ENCODE results near the gene HIVEP3.

HIVEP3 gene

DNA sequence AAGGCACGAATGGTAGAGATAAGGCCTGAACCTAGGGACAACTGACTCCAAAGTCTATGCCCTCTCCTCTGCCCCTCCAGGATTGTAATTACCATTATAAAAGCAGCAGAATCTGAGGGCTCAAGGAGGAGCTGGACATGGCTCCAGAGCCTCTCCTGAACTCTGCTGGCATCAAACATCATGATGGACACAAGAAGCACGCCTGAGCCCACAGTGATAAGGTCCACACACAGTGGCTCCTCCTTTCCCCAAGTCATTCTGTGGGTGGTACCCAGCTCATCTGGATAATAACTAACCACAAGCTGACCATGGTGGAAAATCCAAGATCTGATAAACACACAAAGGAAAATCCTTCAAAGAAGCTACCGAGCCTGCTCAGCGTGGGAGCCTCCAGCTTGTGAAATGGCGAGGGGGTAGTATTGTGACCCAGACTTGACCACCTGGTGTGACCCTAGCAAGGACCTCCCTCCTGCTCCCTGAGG lies 85.2 kb downstream of the HIVEP3 start:
- no peak for DNase-seq (ENCODE audit: low read depth)

DNA sequence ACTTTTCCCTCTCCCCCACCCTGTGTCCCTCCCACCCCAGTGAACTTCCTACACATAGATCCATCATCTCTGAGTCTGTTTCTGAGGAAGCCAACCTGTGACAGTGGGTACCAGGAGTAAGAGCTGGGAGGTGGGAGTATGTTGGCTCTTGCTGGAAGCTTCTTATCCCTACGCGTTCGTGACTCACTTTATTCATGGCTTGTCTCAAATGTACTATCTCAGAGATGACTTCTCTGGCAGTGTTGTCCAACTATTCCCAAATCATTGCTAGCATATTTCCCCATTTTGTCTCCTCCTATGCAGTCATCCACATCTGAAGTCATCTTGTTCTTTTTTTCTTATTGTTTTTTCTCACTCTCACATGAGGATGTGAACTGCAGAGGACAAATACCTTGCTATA lies 88.0 kb downstream of the HIVEP3 start:
- no peak for DNase-seq (ENCODE audit: low read depth)
- TF ChIP-seq, protein P1, sequence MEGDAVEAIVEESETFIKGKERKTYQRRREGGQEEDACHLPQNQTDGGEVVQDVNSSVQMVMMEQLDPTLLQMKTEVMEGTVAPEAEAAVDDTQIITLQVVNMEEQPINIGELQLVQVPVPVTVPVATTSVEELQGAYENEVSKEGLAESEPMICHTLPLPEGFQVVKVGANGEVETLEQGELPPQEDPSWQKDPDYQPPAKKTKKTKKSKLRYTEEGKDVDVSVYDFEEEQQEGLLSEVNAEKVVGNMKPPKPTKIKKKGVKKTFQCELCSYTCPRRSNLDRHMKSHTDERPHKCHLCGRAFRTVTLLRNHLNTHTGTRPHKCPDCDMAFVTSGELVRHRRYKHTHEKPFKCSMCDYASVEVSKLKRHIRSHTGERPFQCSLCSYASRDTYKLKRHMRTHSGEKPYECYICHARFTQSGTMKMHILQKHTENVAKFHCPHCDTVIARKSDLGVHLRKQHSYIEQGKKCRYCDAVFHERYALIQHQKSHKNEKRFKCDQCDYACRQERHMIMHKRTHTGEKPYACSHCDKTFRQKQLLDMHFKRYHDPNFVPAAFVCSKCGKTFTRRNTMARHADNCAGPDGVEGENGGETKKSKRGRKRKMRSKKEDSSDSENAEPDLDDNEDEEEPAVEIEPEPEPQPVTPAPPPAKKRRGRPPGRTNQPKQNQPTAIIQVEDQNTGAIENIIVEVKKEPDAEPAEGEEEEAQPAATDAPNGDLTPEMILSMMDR (conservative IDR thresholded peaks at IDR 0.05; ENCODE audit: low read length) = no peak
- no peak overlapping the region for H3K4me3 ChIP-seq (ENCODE audit: low read length)

More for the DNA sequence above, 85.2 kb downstream of the HIVEP3 start:
- TF ChIP-seq, protein P1 (conservative IDR thresholded peaks at IDR 0.05; ENCODE audit: low read length) = no peak
- no peak overlapping the region for H3K4me3 ChIP-seq (ENCODE audit: low read length)

DNA sequence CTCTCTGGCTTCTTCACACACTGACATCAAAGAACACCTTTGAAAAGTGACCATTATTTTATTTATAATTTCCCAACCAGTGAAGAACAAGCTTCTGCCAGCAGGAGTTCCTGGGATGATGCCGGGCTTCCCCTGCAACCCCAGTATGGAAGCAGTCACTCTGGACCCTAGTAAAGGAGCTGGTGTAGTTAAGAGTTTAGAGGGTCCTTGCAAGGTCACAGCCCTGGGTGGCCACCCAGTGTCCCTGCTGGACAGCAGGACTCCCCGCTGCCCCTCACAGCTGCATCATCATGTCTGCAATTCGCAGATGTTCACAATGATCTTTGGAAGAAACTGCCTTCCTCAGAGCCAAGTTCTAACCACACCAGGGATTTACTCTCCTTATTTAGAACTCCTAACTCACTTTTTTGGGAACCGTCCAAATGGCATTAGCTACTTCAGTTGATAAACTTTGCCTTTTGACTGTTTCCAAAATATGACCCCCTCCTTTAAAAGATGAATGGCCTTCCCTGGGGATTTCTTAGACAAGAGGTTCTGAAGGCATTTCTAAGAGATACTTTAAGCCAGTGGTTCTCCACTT lies 90.6 kb downstream of the HIVEP3 start:
- TF ChIP-seq, protein P1 (conservative IDR thresholded peaks at IDR 0.05; ENCODE audit: low read length) = 0 out of 2 replicates have a peak, but pooled peaks have one; percentile 5
- peak; percentile 55 for DNase-seq (ENCODE audit: low read depth)
- H3K4me3 ChIP-seq (ENCODE audit: low read length) = no peak overlapping the region

DNA sequence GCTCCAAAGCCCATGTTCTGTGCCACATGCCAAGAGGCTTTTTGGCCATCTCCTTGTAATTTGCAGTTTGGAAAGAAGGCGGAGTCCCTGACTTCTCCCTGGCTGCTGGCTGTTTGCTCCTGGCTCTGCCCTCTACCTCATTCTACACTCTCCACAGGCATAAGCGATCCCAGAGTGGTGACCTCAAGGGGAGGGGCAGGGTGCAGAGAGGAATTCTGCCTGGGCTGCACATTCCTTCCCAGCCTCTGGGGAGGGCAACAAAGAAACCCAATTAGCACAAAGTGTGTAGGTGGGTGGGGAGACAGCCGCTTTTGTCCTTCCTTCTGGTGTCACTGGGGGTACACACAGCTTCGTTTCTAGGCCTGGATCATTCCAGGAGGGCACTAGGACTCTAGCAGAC lies 95.3 kb downstream of the HIVEP3 start:
- TF ChIP-seq, protein P1 (conservative IDR thresholded peaks at IDR 0.05; ENCODE audit: low read length) = 0 out of 2 replicates have a peak, but pooled peaks have one; percentile 1
- no peak overlapping the region for H3K4me3 ChIP-seq (ENCODE audit: low read length)
- DNase-seq (ENCODE audit: low read depth) = peak; percentile 55

DNA sequence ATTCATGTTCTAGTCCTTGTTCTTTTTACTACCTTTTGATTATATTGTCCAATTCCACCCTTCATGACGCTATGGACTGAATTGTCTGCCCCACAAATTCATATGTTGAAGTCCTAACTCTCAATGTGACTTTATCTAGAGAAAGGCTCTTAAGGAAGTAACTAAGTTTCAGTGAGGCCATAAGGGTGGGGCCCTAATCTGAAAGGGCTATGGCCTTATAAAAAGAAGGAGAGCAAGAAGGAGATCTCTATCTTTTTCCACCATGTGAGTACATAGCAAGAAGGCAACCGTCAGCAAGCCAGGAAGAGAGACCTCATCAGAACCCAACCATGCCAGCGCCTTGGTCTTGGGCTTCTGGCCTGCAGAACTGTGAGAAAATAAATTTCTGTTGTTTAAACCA lies 95.9 kb downstream of the HIVEP3 start:
- H3K4me3 ChIP-seq (ENCODE audit: low read length) = no peak overlapping the region
- no peak for DNase-seq (ENCODE audit: low read depth)
- TF ChIP-seq, protein P1 (conservative IDR thresholded peaks at IDR 0.05; ENCODE audit: low read length) = no peak

DNA sequence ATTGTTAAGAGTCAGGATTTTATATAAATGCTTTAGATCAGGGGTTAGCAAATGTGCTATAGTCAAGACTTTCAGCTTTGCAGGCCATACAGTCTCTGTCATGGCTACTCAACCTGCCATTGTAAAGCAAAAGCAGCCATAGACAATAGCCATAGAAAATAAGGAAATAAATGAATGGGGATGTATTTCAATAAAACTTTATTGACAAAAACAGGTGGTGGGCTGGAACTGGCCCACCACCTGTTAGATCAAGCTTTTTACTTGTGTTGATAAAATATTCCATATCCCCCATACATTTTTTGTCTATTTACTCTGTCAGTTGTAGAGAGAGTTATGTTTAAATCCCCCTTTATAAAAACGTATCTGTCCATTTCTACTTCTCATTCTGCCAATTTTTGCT lies 98.9 kb downstream of the HIVEP3 start:
- no peak overlapping the region for H3K4me3 ChIP-seq (ENCODE audit: low read length)
- no peak for DNase-seq (ENCODE audit: low read depth)
- TF ChIP-seq, protein P1 (conservative IDR thresholded peaks at IDR 0.05; ENCODE audit: low read length) = no peak

DNA sequence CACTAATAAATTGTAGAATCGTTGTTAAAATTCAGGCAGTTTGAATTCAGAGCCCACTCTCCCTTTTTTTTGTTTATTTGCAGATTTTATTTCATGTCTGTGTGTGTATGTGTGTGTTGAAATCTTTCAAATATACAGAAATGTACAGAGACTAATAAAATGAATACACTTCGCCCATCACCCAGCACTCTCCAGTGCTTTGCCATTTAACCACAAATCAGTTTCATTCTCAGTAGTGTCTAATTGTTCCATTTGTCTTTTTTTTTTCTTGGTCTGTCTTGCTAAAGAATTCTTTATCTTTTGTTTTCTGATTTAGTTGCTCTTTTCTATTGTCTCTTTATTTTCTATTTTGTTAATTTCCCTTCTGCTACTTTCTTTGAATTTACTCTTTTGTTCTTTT lies 99.7 kb downstream of the HIVEP3 start:
- TF ChIP-seq, protein P1 (conservative IDR thresholded peaks at IDR 0.05; ENCODE audit: low read length) = no peak
- no peak for DNase-seq (ENCODE audit: low read depth)
- H3K4me3 ChIP-seq (ENCODE audit: low read length) = no peak overlapping the region

Data from AG10803 (cell line).